HG03354 (cell line): ENCODE results near the gene IPO13.

ENCODE experiments used
- ATAC-seq: cut with Tn5 transposase; IDR thresholded peaks from one replicate; pipeline ENCODE4 v1.9.1; 2021; ENCODE audit warnings: mild to moderate bottlenecking; ENCODE audit not compliant: unreplicated experiment, poor library complexity, severe bottlenecking

Gene IPO13

DNA sequence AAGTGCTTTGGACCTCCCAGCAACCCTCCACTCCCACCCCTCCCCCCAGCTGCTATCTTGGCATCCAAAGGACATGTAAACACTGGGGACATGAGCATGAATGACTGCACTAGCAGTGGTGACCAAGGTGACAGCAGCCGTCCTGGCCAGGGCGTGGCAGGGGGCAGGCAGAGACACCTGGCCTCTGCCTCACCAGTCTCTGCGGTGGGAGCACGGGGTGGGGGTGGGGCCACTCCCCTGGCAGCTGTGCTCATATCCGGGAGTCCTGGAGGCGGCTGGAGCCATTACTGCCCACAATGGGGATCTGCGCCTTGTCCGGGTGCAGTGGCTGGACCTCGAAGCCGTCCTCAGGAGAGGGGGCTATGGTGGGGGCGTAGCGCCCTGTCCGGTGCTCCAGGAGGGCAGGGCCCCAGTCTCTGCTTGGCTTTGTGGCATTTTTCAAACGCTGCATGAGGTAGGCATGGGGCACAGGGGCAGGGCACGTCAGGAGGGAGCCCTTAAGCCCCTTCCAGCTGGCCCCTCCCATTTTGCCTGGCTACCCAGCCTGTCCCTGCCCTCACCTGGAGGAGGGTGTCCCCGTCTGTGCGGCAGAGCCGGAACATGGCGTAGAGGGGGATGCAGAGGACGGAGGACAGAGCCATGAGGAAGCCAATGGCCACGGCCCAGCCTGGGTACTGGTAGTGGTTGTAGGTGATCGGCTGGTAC, 50.7 kb downstream of the IPO13 start:
- no peak for ATAC-seq

DNA sequence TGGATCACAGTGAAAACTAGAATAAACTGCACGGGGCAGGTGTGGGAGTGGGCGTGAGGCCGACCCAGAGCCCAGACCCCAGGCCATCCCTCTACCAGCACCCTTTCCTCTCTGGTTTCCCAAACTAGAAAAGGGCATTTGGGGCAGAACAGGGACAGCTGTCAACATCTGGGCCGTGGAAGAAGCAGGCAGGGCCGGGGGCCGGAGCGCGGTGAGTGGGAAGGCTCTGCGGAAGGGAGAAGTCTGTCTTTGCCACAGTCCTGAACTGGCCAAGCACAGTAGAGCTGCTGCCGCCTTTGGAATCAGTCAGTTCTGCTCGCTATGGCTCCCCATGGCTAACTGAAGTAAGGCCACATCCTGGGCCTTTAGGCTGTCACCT, 51.2 kb downstream of the IPO13 start:
- ATAC-seq, result no peak

- no peak for ATAC-seq
Measured at GRCh38 chr1:43999455-43999854, 52.7 kb downstream of the IPO13 start.

- ATAC-seq, result no peak
Measured at GRCh38 chr1:44000122-44000665, 53.4 kb downstream of the IPO13 start.

DNA sequence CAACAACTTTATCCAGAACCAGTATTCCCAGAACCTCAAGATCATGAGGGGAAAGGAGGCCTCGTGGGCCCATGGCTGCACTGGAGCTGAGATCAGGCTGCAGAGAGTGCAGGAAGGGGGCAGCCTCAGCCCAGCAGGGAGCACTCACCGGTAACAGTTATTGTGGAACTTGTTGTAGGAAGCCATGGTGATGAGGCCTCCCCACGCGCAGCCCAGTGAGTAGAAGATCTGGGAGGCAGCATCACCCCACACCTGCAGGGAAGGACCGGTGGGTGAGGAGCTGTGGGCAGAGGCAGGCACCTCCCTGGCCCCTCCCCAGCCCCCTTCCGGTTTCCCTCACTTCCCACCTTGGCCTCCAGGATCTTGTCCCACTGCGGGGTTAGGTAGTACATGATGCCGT, 55.4 kb downstream of the IPO13 start:
- ATAC-seq, result no peak

- ATAC-seq, result no peak
Measured at GRCh38 chr1:44002606-44003157, 55.9 kb downstream of the IPO13 start.

GRCh38 chr1:44008259-44008658, 61.5 kb downstream of the IPO13 start:
- no peak for ATAC-seq

DNA sequence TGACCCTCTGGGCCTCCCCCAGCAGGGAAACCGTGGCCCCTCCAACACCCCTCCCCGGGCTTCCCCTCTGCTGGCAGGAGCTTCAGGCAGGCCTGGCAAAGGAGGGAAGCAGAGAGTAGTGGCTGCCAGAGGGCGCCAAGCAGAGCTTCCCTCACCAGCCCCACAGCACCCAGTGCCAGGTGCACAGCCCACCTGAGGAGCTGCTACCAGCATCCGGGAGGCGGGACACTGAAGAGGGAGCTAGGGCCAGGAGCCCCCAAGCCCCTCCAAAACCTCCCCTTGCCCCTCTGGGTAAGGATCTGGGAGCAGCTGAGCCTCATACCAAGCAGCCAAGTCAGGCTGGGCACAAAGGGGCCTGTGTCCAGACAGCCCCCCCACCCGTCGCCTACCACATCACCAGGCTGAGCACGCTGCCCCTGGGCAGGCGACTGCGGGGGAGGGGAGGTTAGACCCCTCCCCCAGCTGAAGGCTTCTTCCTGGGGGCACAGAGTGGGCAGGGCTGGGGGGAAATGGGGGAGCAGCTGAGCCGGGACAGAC, 64.3 kb downstream of the IPO13 start:
- no peak for ATAC-seq

- ATAC-seq, result no peak
Measured at GRCh38 chr1:44012404-44012803, 65.7 kb downstream of the IPO13 start.

DNA sequence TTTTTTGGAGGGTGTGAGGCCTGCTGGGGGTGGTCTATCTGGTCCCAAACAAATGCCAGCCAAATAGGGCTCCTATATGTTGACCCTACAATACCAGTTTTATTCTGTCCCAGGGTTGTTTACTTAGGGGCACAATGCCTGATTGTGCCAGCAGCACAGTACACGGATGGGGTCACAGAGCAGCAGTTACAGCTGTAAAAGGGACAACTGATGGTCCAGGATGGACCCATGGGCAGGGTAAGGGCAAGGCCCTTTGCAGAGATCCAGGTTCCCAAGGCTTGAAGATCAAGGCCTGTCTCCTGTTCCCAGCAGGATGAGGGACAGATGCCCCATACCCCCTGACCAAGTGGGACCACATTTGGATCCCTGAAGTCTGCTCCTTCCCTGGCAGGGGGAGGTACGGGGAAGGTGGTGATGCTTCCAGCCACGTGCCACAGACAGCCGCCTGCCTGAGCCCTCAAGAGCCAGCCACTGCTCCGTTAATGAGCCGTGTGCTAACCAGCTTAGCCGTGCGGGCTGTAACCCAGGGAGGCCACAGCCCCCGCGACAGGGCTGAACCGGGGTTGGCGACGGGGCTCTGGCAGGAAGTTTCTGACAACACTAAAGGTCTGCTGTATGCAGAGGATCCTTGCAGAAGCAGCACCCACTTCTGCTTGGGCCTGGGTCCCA, 66.3 kb downstream of the IPO13 start:
- no peak for ATAC-seq

DNA sequence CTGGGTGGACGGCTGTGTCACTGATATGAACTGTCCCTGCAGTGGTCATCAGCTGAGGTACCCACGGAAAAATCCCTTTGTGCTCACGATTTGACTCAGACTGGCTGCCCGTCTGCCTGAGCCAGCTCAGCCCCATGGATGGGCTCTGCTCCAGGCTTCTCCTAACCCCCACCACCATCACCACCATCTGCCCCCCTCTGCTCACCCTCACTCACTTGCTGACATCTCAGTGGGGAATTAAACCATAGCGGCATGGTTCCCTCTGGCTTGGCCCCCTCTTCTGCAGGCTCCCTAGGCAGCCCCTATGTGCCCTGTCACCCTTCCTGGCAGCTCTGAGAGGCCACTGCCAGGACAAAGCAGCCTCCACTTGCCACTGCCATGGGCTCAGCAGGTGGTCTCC, 67.2 kb downstream of the IPO13 start:
- ATAC-seq, result no peak

- ATAC-seq, result no peak
Measured at GRCh38 chr1:44014365-44015104, 67.8 kb downstream of the IPO13 start.

GRCh38 chr1:44015206-44015605, 68.5 kb downstream of the IPO13 start:
- ATAC-seq, result no peak

- ATAC-seq, result no peak
Measured at GRCh38 chr1:44016041-44016889, 69.5 kb downstream of the IPO13 start.

DNA sequence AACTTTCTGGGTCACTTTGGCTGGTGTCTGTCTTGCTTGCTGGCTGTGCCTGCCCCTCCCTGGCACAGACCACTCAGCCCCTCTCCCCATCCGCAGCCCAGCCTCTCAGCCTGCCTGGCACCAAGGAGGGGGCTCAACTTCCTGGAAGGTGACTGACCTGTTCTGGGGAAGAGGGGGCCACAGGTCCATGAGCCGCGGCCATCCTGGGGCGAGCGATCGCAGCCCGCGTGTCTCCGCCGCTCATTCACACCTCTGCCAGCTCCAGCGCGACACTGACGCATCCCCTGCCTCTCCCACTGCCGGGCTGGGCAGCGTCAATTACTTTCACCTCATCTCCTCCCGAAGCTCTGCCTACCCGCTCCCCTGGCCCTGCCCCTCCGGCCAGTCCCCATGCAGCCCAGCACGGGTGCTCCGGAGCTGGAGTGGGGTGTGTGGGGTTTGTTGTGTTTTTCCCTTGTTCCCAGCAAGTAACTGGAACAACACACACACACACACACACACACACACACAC, 70.2 kb downstream of the IPO13 start:
- no peak for ATAC-seq
